Vagina (tissue), 2 donors: ENCODE results near the gene HSD17B4. TPM values are rescaled to one million over a fixed set of nuclear protein-coding genes. Genes with fewer than 3 reads are reported as not detected.

Experiments used
- DNase-seq, 2 donors: peaks; one replicate each; pipeline ENCODE4 v3.0.0-alpha.2; 2017; ENCODE audit errors: extremely low spot score in 2 of 2
- H3K27ac ChIP-seq: fragments of 200-600 bp; sonication (generic); one replicate; pipeline ENCODE4 v1.5.1; 2019
- H3K27me3 ChIP-seq: fragments of 200-600 bp; sonication (generic); one replicate; pipeline ENCODE4 v1.5.1; 2019
- H3K36me3 ChIP-seq, 2 donors: fragments of 200-600 bp; sonication (generic); one replicate each; pipeline ENCODE4 v1.5.1; 2017 to 2019
- H3K4me1 ChIP-seq: fragments of 200-600 bp; sonication (generic); one replicate; pipeline ENCODE4 v1.5.1; 2019
- H3K4me3 ChIP-seq, 2 donors: fragments of 200-600 bp; sonication (generic); 1 replicate in 1 of 2; 2 replicates in 1 of 2; pipeline ENCODE4 v1.5.1; 2016 to 2019
- H3K9me3 ChIP-seq: fragments of 200-600 bp; sonication (generic); one replicate; pipeline ENCODE4 v1.5.1; 2019
- CTCF ChIP-seq, 3 experiments: fragments of 450-650 bp in 2 of 3; fragments of 200-600 bp in 1 of 3; sonication (generic) in 1 of 3; IDR thresholded peaks; one replicate each; pipeline ENCODE4 v1.5.1; 2017 to 2019; ENCODE audit warnings: antibody characterized with exemption in 3 of 3, mild to moderate bottlenecking in 2 of 3, moderate library complexity in 2 of 3
- POLR2A ChIP-seq, 2 donors: fragments of 450-650 bp; IDR thresholded peaks; one replicate each; pipeline ENCODE4 v1.6.1; 2017; ENCODE audit warnings: antibody characterized with exemption in 2 of 2, mild to moderate bottlenecking in 2 of 2, moderate library complexity in 2 of 2
- POLR2AphosphoS5 ChIP-seq, 2 donors: sonication (generic); formaldehyde crosslinking; IDR thresholded peaks; one replicate each; pipeline ENCODE4 v1.9.0; 2017; ENCODE audit warnings: antibody characterized with exemption in 2 of 2, mild to moderate bottlenecking in 2 of 2, low read depth in 1 of 2; ENCODE audit not compliant: insufficient read depth in 1 of 2
- intact Hi-C: fragments of 100-400 bp; cut with DNase I; formaldehyde crosslinking; loops from one replicate; pipeline ENCODE4 v1.15.1; 2023
- small RNA-seq: library from RNA; depleted of rRNA; stranded (forward); fragments of <200 nt; gene quantifications from one replicate; pipeline ENCODE3, GENCODE V24; 2016
- total RNA-seq: library from RNA; depleted of rRNA; stranded (reverse); fragments of >200 nt; gene quantifications from one replicate; pipeline ENCODE4 v1.2.3, GENCODE V29; 2016

Gene HSD17B4
- total RNA-seq, 1 donor from 2014 or later: 137 TPM

DNA sequence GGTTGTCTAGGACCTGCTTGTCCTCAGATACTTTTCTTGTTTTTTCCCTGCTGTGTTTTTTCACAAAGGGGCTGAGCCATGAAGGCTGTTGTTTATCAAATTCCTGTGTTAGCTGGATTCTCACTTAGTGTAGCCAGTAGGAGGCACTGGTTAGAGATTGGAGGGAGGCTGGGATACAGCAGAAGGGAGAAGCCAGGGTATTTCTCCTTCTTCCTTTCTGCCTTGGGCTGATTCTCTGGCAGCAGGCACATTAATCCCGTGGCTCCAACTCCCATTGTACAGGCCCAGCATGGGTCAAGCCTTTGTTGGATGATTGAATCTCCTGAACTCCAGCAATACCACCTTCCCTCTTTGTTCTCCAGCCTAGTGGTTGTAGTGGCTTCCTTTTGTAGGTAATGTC is 130.7 kb downstream of the HSD17B4 start:
- H3K4me1 ChIP-seq: no peaks in the 10 kb centered on the region
- H3K27me3 ChIP-seq: no peaks in the 10 kb centered on the region
- intact Hi-C loops: no loop called here
- H3K4me3 ChIP-seq: no peak overlapping the region
- no peak for DNase-seq
- H3K9me3 ChIP-seq: no peaks in the 10 kb centered on the region
- no peak overlapping the region for H3K27ac ChIP-seq
- H3K36me3 ChIP-seq: no peaks in the 10 kb centered on the region
- TF ChIP-seq CTCF (IDR thresholded peaks at IDR 0.05) (no peak), POLR2AphosphoS5 (IDR thresholded peaks at IDR 0.05; ENCODE audit: insufficient read depth in 1 of 2, low read depth in 1 of 2) (no peak), POLR2A (IDR thresholded peaks at IDR 0.05) (no peak)

GRCh38 chr5:119583684-119584083 is 131.4 kb downstream of the HSD17B4 start:
- no peak for TF ChIP-seq POLR2AphosphoS5 (IDR thresholded peaks at IDR 0.05; ENCODE audit: insufficient read depth in 1 of 2, low read depth in 1 of 2)
- no peak for TF ChIP-seq POLR2A (IDR thresholded peaks at IDR 0.05)
- no peak for TF ChIP-seq CTCF (IDR thresholded peaks at IDR 0.05)

More at GRCh38 chr5:119583684-119584083, 131.4 kb downstream of the HSD17B4 start:
- H3K27ac ChIP-seq: no peak overlapping the region
- intact Hi-C loops: no loop called here
- H3K9me3 ChIP-seq: no peaks in the 10 kb centered on the region
- no peaks in the 10 kb centered on the region for H3K36me3 ChIP-seq
- no peak for DNase-seq
- no peaks in the 10 kb centered on the region for H3K4me1 ChIP-seq
- no peak overlapping the region for H3K4me3 ChIP-seq
- H3K27me3 ChIP-seq: no peaks in the 10 kb centered on the region

Small RNA genes lying within 50 kb of the gene (small RNA-seq; reads per million reads assigned to genes)
- not detected for gene RNA5SP190

Other genes starting within 250 kb of the HSD17B4 start
- gene TNFAIP8, start 96.5 kb upstream of the HSD17B4 start, total RNA-seq: 34.4 TPM
- gene FAM170A, start 177.1 kb downstream of the HSD17B4 start, total RNA-seq: not detected